Choroid plexus epithelial cell (primary cell): ENCODE results near the gene ANKRD24.

Experiments
- DNase-seq: peaks from one replicate; pipeline ENCODE4 v3.0.0-alpha.2; 2010; ENCODE audit warnings: low read depth
- H3K4me3 ChIP-seq: 2 replicates; pipeline ENCODE4 v1.5.1; 2011; ENCODE audit warnings: low read depth, mild to moderate bottlenecking, control low read depth, low read length, moderate library complexity
- TF ChIP-seq, protein P1 (sequence below): conservative IDR thresholded peaks from 2 replicates; pipeline ENCODE4 v1.5.1; 2011; ENCODE audit warnings: low read depth, mild to moderate bottlenecking, control low read depth, inconsistent platforms, low read length, moderate library complexity

Gene ANKRD24

GRCh38 chr19:4174895-4175668 lies 7.4 kb upstream of the ANKRD24 start:
- H3K4me3 ChIP-seq = no peak overlapping the region
- TF ChIP-seq, protein P1, sequence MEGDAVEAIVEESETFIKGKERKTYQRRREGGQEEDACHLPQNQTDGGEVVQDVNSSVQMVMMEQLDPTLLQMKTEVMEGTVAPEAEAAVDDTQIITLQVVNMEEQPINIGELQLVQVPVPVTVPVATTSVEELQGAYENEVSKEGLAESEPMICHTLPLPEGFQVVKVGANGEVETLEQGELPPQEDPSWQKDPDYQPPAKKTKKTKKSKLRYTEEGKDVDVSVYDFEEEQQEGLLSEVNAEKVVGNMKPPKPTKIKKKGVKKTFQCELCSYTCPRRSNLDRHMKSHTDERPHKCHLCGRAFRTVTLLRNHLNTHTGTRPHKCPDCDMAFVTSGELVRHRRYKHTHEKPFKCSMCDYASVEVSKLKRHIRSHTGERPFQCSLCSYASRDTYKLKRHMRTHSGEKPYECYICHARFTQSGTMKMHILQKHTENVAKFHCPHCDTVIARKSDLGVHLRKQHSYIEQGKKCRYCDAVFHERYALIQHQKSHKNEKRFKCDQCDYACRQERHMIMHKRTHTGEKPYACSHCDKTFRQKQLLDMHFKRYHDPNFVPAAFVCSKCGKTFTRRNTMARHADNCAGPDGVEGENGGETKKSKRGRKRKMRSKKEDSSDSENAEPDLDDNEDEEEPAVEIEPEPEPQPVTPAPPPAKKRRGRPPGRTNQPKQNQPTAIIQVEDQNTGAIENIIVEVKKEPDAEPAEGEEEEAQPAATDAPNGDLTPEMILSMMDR = no peak
- no peak for DNase-seq

GRCh38 chr19:4175669-4175931 lies 6.9 kb upstream of the ANKRD24 start:
- H3K4me3 ChIP-seq = no peak overlapping the region
- TF ChIP-seq, protein P1 = no peak

DNA sequence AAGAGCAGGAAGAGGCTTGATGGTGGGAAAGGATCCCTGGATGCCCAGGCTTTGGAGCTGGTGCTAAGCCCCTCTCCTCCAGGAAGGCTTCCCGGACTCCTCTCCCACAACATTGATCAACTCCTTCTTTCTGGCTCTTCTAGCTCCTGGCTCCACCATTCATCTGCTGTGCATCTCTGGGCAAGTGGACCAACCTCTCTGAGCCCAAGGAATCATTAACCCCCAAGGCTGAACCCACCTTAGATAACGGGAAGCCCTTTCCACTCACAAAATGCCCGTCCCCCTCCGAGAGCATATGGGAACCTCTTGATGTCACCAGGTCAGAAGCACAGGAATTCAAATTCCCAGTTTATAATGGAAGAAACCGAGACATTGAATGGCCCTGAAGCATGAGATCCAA lies 5.3 kb upstream of the ANKRD24 start:
- TF ChIP-seq, protein P1 = no peak
- no peak for DNase-seq
- H3K4me3 ChIP-seq = no peak overlapping the region

More at GRCh38 chr19:4175669-4175931, 6.9 kb upstream of the ANKRD24 start:
- no peak for DNase-seq

GRCh38 chr19:4178990-4179389 lies 3.5 kb upstream of the ANKRD24 start:
- H3K4me3 ChIP-seq = no peak overlapping the region
- DNase-seq = no peak
- TF ChIP-seq, protein P1 = no peak

GRCh38 chr19:4181053-4181508 lies 1.4 kb upstream of the ANKRD24 start:
- H3K4me3 ChIP-seq = no peak overlapping the region
- DNase-seq = no peak
- TF ChIP-seq, protein P1 = no peak

- H3K4me3 ChIP-seq = no peak overlapping the region
- TF ChIP-seq, protein P1 = no peak
- no peak for DNase-seq
These were observed 1.7 kb downstream of the ANKRD24 start for GRCh38 chr19:4183967-4184717.
